ENCODE results near the gene FBXW7.

Gene FBXW7

DNA sequence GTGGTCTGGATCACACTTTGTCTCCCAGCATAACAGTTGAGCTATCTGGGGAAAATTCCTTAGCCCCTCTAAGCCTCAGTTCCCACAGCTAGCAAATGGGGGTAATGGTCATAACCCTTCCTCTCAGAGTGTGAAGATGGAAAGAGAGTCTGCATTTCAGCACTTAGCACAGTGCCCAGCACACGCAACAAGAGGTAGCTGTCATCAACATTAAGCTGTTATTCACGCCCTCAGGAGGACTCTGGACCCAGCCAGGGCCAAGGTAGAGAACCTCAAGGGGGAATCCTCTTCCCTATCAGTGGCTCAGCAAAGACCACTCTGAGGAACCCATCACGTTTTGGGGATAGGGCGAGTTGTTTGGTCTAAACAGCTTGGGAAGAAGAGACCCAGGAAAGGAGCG is 258.6 kb downstream of the FBXW7 start:
- H3K9me3 ChIP-seq (ENCODE audit: control insufficient read depth in 2 of 2, low read length in 2 of 2) = no peaks in the 10 kb centered on the region

DNA sequence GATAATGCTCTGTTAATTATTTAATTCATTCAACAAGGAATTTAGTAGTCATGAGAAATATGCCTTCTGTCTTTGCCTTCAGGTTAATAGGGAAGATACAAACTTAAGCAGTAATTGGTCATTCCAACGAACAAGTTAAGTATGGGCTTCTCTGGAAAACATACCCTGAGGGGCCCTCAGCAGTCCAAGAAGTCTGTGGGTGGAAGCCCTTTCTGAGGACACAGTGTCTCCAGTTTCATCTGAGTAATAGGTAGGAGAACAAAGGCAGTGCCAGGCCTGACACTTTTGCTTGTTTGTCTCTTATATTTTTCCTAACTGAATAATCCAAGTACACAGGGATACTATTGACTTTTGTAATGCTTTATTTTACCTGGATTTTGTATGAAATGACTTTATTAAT is 262.5 kb downstream of the FBXW7 start:
- Histone ChIP-seq H3K4me3 (ENCODE audit: low read length in 2 of 2) (no peak overlapping the region), H3K4me1 (ENCODE audit: control insufficient read depth, insufficient read depth, low read length) (no peaks in the 10 kb centered on the region), H3K27ac (ENCODE audit: low read length) (no peak overlapping the region), H3K27me3 (ENCODE audit: control insufficient read depth in 1 of 2, insufficient read depth in 2 of 2, low read length in 2 of 2) (no peaks in the 10 kb centered on the region), H3K9me3 (ENCODE audit: control insufficient read depth in 2 of 2, low read length in 2 of 2) (no peaks in the 10 kb centered on the region), H3K9ac (ENCODE audit: low read length in 2 of 2) (no peak overlapping the region), H3K36me3 (ENCODE audit: control insufficient read depth in 2 of 2, insufficient read depth in 2 of 2, low read length in 2 of 2) (no peaks in the 10 kb centered on the region)

More for the DNA sequence above, 258.6 kb downstream of the FBXW7 start:
- Histone ChIP-seq H3K27me3 (ENCODE audit: control insufficient read depth in 1 of 2, insufficient read depth in 2 of 2, low read length in 2 of 2) (no peaks in the 10 kb centered on the region), H3K4me3 (ENCODE audit: low read length in 2 of 2) (no peak overlapping the region), H3K27ac (ENCODE audit: low read length) (no peak overlapping the region), H3K4me1 (ENCODE audit: control insufficient read depth, insufficient read depth, low read length) (no peaks in the 10 kb centered on the region), H3K36me3 (ENCODE audit: control insufficient read depth in 2 of 2, insufficient read depth in 2 of 2, low read length in 2 of 2) (no peaks in the 10 kb centered on the region), H3K9ac (ENCODE audit: low read length in 2 of 2) (no peak overlapping the region)

Data from stomach smooth muscle (tissue), 2 donors.